CD1c-positive myeloid dendritic cell (primary cell): ENCODE results near the gene TTC23L.
"Not testable (repeated sequence)": the region's sequence is repeated elsewhere in the genome, so short reads cannot be mapped to it uniquely, and the experiment has no call there.

ENCODE experiments used
- DNase-seq: peaks from one replicate; pipeline ENCODE4 v3.0.0-alpha.2; 2016; ENCODE audit errors: extremely low spot score

The TTC23L gene

GRCh38 chr5:34923256-34923655, 84.3 kb downstream of the TTC23L start:
- DNase-seq = not testable (repeated sequence)

- peak; percentile 71 for DNase-seq
These were observed 84.9 kb downstream of the TTC23L start for GRCh38 chr5:34923694-34924461.

- no peak for DNase-seq
These were observed 85.5 kb downstream of the TTC23L start for GRCh38 chr5:34924462-34924765.

GRCh38 chr5:34926318-34926888, 87.4 kb downstream of the TTC23L start:
- no peak for DNase-seq

- DNase-seq = no peak
These were observed 88.8 kb downstream of the TTC23L start for GRCh38 chr5:34927785-34928184.

- DNase-seq = peak; percentile 89
These were observed 89.3 kb downstream of the TTC23L start for GRCh38 chr5:34928267-34928666.

- DNase-seq = peak; percentile 98
These were observed 90.3 kb downstream of the TTC23L start, which contains the start of gene DNAJC21 for GRCh38 chr5:34929134-34929719. TSS of gene DNAJC21 (plus strand) at chr5:34929559. CDS start at chr5:34929820, 261 bp downstream.

GRCh38 chr5:34929720-34930461, 90.9 kb downstream of the TTC23L start:
- peak; percentile 91 for DNase-seq

- DNase-seq = no peak
These were observed 91.5 kb downstream of the TTC23L start for GRCh38 chr5:34930462-34930844.

- no peak for DNase-seq
These were observed 91.9 kb downstream of the TTC23L start for GRCh38 chr5:34930870-34931269.

- DNase-seq = no peak
These were observed 94.0 kb downstream of the TTC23L start for GRCh38 chr5:34932947-34933346.

- no peak for DNase-seq
These were observed 103.0 kb downstream of the TTC23L start for GRCh38 chr5:34941936-34942335.

GRCh38 chr5:34944044-34944443, 105.1 kb downstream of the TTC23L start:
- no peak for DNase-seq

- DNase-seq = no peak
These were observed 105.6 kb downstream of the TTC23L start for GRCh38 chr5:34944460-34945047.
